Measurements from ENCODE around the gene SGSM2. TPM values are rescaled to one million over a fixed set of nuclear protein-coding genes. Genes with fewer than 3 reads are reported as not detected.

The SGSM2 gene
- polyA plus RNA-seq, 3 donors = 3.0 to 130 (median 3.5) TPM

DNA sequence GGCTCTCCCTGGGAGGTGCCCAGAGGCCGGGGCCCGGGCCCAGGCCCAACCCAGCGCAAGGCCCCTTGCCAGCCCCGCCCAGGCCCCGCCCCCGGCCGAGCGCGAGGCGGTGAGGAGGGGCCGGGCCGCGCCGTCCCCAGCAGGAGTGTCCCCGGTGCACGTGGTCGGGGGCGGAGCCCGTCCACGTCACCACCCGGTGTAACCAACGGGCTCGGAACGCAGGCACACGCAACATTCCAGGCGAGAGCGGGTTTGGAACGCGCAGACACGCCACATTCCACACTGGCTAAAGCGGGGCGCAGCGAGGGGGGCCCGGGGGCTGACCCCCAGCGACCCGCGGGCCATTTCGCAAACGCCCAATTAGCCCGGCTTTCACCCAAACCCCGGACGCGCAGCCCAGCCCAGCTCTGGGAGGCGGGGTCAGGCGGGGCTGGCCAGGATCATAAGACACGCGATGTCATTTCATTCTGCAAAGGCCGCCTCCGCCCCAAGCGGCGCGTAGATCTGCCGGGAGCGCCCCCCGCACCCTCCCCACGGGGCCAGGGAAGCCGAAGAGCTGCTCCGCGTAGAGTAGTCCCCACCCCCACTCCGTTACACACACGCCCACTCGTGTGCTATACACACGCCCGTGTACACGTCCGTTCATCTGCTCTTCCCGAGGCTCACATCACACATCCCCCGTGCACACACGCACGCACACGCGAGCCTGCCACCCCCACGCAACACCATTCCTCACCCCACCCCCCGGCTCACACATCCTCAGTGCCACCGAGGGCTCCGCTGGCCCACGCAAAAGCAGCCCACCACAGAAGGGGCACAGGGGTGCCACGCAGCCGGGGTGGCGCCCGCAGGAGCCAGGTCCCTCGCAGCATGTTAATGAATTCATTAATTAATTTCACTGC, 62.5 kb downstream of the SGSM2 start:
- Mint-ChIP-seq H3K36me3 (peaks cover 13 to 17% of the 10 kb centered on the region in 2 donors), H3K27ac (peak overlapping the region; percentile 99 to 100 (median 100)), H3K9me3 (peaks cover 0 to 5% (median 0%) of the 10 kb centered on the region in 7 donors), H3K4me1 (peaks cover 59% of the 10 kb centered on the region), H3K4me3 (peak overlapping the region; percentile 99), H3K27me3 (ENCODE audit: low read depth in 3 of 3) (peaks cover 0 to 9% (median 0%) of the 10 kb centered on the region in 3 donors)
- WGBS (ENCODE audit: insufficient coverage) = under 1% methylated on average over 82 of the region's 82 CpGs
- H3K4me2 ChIP-seq (replicated peaks; ENCODE audit: extremely low read depth, low read length, poor library complexity, severe bottlenecking) = peak overlapping the region; percentile 97
- H3K27me3 ChIP-seq (ENCODE audit: control insufficient read depth in 2 of 2, insufficient read depth in 2 of 2, low read length in 2 of 2) = no peaks in the 10 kb centered on the region
- DNase-seq = peak; percentile 94 to 99 (median 98)
- peaks cover 51% of the 10 kb centered on the region for H3K79me2 ChIP-seq (ENCODE audit: insufficient read depth, low read length)
- no peaks in the 10 kb centered on the region for H3K36me3 ChIP-seq (replicated peaks in 1 of 2; ENCODE audit: control insufficient read depth in 1 of 2, insufficient read depth in 2 of 2, low read length in 2 of 2)
- H3K27ac ChIP-seq (ENCODE audit: low read depth in 1 of 2, low read length in 2 of 2) = peak overlapping the region; percentile 96 to 100
- intact Hi-C loops (cut with micrococcal nuclease) = loop anchor here in 1 of 2 donors (10.0 kb wide), 1 partner anchor 755 kb away; the partner anchor contains the start of genes RILP and SCARF1
- H3K9me3 ChIP-seq (replicated peaks in 1 of 2; ENCODE audit: control insufficient read depth in 1 of 2, insufficient read depth in 1 of 2, low read length in 2 of 2) = no peaks in the 10 kb centered on the region
- H4K20me1 ChIP-seq (ENCODE audit: insufficient read depth, low read length) = peaks cover 21% of the 10 kb centered on the region
- no peak overlapping the region for H2AFZ ChIP-seq (ENCODE audit: insufficient read depth, low read depth, low read length, poor library complexity, severe bottlenecking)
- peak overlapping the region; percentile 90 to 98 (median 95) for H3K4me3 ChIP-seq (replicated peaks in 1 of 3; ENCODE audit: low read depth in 2 of 3, low read length in 3 of 3)
- TF ChIP-seq, protein P1, sequence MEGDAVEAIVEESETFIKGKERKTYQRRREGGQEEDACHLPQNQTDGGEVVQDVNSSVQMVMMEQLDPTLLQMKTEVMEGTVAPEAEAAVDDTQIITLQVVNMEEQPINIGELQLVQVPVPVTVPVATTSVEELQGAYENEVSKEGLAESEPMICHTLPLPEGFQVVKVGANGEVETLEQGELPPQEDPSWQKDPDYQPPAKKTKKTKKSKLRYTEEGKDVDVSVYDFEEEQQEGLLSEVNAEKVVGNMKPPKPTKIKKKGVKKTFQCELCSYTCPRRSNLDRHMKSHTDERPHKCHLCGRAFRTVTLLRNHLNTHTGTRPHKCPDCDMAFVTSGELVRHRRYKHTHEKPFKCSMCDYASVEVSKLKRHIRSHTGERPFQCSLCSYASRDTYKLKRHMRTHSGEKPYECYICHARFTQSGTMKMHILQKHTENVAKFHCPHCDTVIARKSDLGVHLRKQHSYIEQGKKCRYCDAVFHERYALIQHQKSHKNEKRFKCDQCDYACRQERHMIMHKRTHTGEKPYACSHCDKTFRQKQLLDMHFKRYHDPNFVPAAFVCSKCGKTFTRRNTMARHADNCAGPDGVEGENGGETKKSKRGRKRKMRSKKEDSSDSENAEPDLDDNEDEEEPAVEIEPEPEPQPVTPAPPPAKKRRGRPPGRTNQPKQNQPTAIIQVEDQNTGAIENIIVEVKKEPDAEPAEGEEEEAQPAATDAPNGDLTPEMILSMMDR (IDR thresholded peaks at IDR 0.05) = no peak
- H3K9ac ChIP-seq (ENCODE audit: insufficient read depth, low read length, poor library complexity, severe bottlenecking) = peak overlapping the region; percentile 100
- H3K4me1 ChIP-seq (ENCODE audit: control insufficient read depth in 1 of 2, insufficient read depth in 2 of 2, low read length in 2 of 2) = peaks cover 68 to 73% of the 10 kb centered on the region in 2 donors

DNA sequence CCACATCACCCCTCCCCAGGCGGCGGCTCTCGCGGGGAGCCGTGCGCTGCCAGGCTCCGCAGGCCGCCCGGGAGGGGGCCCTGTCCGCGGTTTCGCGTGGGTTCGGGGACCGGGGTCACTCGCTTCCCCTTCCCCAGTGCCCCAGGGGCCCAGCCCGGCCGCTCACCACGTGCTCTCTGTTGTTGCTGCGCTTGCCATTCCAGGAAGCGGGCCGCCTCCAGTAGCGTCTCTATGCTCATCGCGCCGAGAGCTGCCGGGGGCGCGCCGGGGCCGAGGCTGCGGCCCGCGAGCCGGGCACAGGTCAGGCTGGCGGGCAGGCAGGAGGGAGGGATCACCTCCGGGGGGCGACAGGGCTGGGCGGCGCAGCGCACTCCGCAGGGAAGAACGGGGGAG, 63.2 kb downstream of the SGSM2 start:
- Histone ChIP-seq H3K4me1 (ENCODE audit: control insufficient read depth in 1 of 2, insufficient read depth in 2 of 2, low read length in 2 of 2) (peaks cover 68 to 73% of the 10 kb centered on the region in 2 donors), H3K4me2 (replicated peaks; ENCODE audit: extremely low read depth, low read length, poor library complexity, severe bottlenecking) (peak overlapping the region; percentile 97), H3K4me3 (replicated peaks in 1 of 3; ENCODE audit: low read depth in 2 of 3, low read length in 3 of 3) (peak overlapping the region; percentile 90 to 98 (median 95)), H3K27me3 (ENCODE audit: control insufficient read depth in 2 of 2, insufficient read depth in 2 of 2, low read length in 2 of 2) (no peaks in the 10 kb centered on the region), H2AFZ (ENCODE audit: insufficient read depth, low read depth, low read length, poor library complexity, severe bottlenecking) (no peak overlapping the region), H3K9me3 (replicated peaks in 1 of 2; ENCODE audit: control insufficient read depth in 1 of 2, insufficient read depth in 1 of 2, low read length in 2 of 2) (no peaks in the 10 kb centered on the region), H4K20me1 (ENCODE audit: insufficient read depth, low read length) (peaks cover 19% of the 10 kb centered on the region), H3K9ac (ENCODE audit: insufficient read depth, low read length, poor library complexity, severe bottlenecking) (peak overlapping the region; percentile 100), H3K36me3 (replicated peaks in 1 of 2; ENCODE audit: control insufficient read depth in 1 of 2, insufficient read depth in 2 of 2, low read length in 2 of 2) (no peaks in the 10 kb centered on the region), H3K27ac (ENCODE audit: low read depth in 1 of 2, low read length in 2 of 2) (peak overlapping the region; percentile 96 to 100), H3K79me2 (ENCODE audit: insufficient read depth, low read length) (peaks cover 45% of the 10 kb centered on the region)
- peaks cover 62% of the 10 kb centered on the region for H3K4me1 Mint-ChIP-seq
- peaks cover 0 to 5% (median 0%) of the 10 kb centered on the region in 7 donors for H3K9me3 Mint-ChIP-seq
- DNase-seq = peak; percentile 42 to 70 (median 46)
- peak overlapping the region; percentile 99 for H3K4me3 Mint-ChIP-seq
- intact Hi-C loops (cut with micrococcal nuclease) = no loop called here
- TF ChIP-seq, protein P1 (IDR thresholded peaks at IDR 0.05) = no peak
- peaks cover 8 to 17% of the 10 kb centered on the region in 2 donors for H3K36me3 Mint-ChIP-seq
- H3K27ac Mint-ChIP-seq = peak overlapping the region; percentile 99 to 100 (median 100)
- H3K27me3 Mint-ChIP-seq (ENCODE audit: low read depth in 3 of 3) = peaks cover 0 to 9% (median 0%) of the 10 kb centered on the region in 3 donors
- WGBS (ENCODE audit: insufficient coverage) = under 1% methylated on average over 31 of the region's 43 CpGs

All from CD14-positive monocyte (primary cell).